Memory B cell (primary cell): ENCODE measurements around the gene SKAP2.

Experiments
- ATAC-seq: fragments of 150-1000 bp; cut with Tn5 transposase; 2 replicates; pipeline ENCODE4 v1.10.0; 2021; ENCODE audit warnings: low read depth, mild to moderate bottlenecking, moderate library complexity
- DNase-seq, 2 donors: peaks; one replicate each; pipeline ENCODE4 v3.0.0; 2022; ENCODE audit warnings: low spot score in 2 of 2
- H3K27ac Mint-ChIP-seq: one replicate; pipeline ENCODE4 v1.8.0; 2022; ENCODE audit warnings: mild to moderate bottlenecking, moderate library complexity, mixed read lengths
- H3K27me3 Mint-ChIP-seq: one replicate; pipeline ENCODE4 v1.8.0; 2022; ENCODE audit warnings: mixed read lengths
- H3K36me3 Mint-ChIP-seq: one replicate; pipeline ENCODE4 v1.8.0; 2022; ENCODE audit warnings: mild to moderate bottlenecking, mixed read lengths
- H3K4me1 Mint-ChIP-seq: one replicate; pipeline ENCODE4 v1.8.0; 2022; ENCODE audit warnings: mixed read lengths
- H3K4me3 Mint-ChIP-seq: one replicate; pipeline ENCODE4 v1.8.0; 2022; ENCODE audit warnings: mild to moderate bottlenecking, moderate library complexity, mixed read lengths
- H3K9me3 Mint-ChIP-seq: one replicate; pipeline ENCODE4 v1.8.0; 2022; ENCODE audit warnings: mixed read lengths

Gene SKAP2

DNA sequence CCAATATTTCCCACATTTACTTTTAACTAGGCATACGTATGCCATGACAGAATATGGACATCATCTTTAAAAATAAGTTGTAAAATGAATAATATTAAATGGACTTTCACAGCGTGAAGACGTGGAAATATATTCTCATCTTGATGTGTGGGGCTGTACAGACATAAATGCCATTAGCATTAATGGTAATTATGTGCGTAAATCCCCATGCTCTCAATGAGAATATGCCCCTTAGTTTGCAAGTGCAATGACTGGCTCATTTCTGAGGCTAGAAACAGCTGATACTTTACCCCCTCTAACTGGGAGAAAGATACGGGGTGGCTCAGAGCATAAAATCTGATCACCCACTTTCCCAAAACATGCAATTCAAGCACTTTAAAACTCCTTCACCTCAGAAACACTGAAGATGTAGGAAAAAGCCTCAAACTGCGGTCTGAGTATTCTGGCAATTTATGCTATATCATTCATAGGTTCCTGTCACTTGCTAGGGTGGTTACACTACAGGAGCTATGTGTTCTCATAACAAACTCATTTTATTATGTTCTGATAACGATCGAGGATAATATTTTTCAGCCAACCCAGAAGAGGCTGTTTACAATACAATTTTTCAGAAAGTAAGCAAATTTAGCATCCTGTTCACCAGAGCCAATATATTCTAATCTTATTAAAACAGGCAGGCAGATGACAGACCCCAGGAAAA is 211.8 kb downstream of the SKAP2 start:
- no peak overlapping the region for H3K4me3 Mint-ChIP-seq
- no peaks in the 10 kb centered on the region for H3K9me3 Mint-ChIP-seq
- peaks cover 4% of the 10 kb centered on the region for H3K36me3 Mint-ChIP-seq
- no peaks in the 10 kb centered on the region for H3K27me3 Mint-ChIP-seq
- DNase-seq (no peak), ATAC-seq (no peak)
- H3K27ac Mint-ChIP-seq: no peak overlapping the region
- H3K4me1 Mint-ChIP-seq: no peaks in the 10 kb centered on the region

DNA sequence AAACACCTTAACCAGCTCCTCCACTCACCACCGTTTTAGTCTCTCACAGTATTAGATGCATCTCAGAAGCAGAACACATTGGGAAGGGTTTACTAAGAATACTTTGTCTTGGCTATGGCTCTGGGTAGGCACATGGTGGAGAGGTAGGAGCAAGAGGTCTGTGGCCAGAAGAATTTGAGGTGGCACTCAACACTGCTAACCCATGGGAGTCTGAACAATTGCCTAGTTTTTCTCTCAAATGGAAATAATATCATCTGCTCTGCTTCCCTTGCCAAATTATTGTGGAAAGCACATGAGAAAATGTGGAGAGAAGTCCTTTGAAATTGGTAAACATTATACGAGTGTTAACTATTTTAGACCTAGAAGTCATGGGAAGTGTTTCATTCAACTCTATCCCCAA is 214.3 kb downstream of the SKAP2 start:
- H3K4me1 Mint-ChIP-seq: no peaks in the 10 kb centered on the region
- peaks cover 4% of the 10 kb centered on the region for H3K36me3 Mint-ChIP-seq
- DNase-seq (no peak), ATAC-seq (no peak)
- no peaks in the 10 kb centered on the region for H3K27me3 Mint-ChIP-seq
- H3K4me3 Mint-ChIP-seq: no peak overlapping the region
- no peaks in the 10 kb centered on the region for H3K9me3 Mint-ChIP-seq
- H3K27ac Mint-ChIP-seq: no peak overlapping the region

DNA sequence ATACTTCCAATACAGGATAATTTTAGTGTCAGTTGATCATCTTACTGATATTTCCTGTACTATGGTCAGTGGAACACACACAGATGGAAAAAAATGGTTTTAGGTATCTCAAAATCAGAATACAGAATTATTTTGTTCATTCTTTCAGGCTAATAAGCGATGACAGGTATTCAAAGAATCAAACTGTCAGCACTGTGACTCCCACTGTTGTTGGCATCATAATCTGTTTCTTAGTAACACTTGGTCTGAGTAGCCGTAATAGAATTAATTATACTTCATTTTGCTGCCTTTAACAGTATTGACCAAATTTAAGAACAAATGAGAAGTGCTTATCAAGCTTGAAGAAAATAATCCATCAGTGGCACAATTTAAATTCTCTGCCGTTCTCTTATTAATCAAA is 215.0 kb downstream of the SKAP2 start:
- Mint-ChIP-seq H3K27ac (no peak overlapping the region), H3K4me1 (no peaks in the 10 kb centered on the region), H3K36me3 (peaks cover 4% of the 10 kb centered on the region), H3K4me3 (no peak overlapping the region), H3K9me3 (no peaks in the 10 kb centered on the region), H3K27me3 (no peaks in the 10 kb centered on the region)
- DNase-seq (no peak), ATAC-seq (no peak)

DNA sequence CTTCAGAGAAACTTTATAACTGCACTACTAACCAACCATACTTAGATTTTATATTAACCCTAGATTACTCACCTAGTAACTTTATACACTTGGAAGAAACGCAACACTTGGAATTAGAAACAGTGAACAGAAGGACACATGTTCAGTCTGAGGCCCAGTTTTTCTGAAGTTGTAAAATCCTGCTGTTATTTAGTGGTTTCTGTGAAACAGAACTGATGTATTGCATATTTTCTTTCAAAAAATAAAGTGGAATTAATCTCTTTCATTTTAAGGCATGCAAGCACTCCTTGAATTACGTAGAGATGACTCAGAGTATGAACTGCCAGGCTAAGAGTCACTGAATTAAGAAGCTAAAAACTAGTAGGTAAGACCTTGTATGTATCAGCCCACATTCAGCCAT is 215.8 kb downstream of the SKAP2 start:
- H3K4me1 Mint-ChIP-seq: no peaks in the 10 kb centered on the region
- no peak for ATAC-seq
- H3K36me3 Mint-ChIP-seq: peaks cover 4% of the 10 kb centered on the region
- H3K27ac Mint-ChIP-seq: no peak overlapping the region
- no peaks in the 10 kb centered on the region for H3K27me3 Mint-ChIP-seq
- no peak overlapping the region for H3K4me3 Mint-ChIP-seq
- no peaks in the 10 kb centered on the region for H3K9me3 Mint-ChIP-seq
- no peak for DNase-seq

DNA sequence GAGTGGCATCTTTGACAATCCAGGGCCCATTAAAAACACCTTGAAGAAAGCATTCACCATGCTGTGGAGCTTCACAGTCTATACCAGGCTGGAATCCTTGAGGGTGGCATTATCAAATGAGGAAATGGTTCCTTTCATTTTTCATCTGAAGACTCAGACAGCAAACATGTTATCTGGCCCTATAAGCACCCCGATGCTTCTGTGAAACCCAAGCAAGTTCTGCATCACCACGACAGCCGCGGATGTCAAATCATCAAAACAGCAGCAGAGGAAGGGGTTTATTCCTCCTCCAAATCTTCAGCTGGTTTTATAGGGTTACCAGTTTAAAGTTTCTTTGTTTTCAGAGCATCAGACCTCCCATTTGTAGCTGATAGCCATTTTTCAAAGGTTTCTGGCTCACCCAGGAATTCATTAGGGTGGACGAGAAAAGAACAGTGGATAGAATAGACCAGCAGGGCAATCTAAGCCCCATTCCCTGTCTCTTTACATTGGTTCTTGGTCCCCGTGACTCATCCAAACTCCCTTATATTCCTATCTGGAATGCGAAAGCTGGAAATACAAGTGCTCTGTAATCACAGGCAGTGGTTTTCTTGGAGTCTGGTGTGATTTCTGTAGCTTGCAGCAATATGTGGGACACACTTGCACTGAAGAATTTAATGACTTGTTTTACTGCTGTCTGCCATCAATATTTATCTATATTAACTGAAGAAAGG is 217.9 kb downstream of the SKAP2 start:
- no peaks in the 10 kb centered on the region for H3K9me3 Mint-ChIP-seq
- H3K4me3 Mint-ChIP-seq: no peak overlapping the region
- ATAC-seq (no peak), DNase-seq (no peak)
- no peaks in the 10 kb centered on the region for H3K27me3 Mint-ChIP-seq
- peaks cover 2% of the 10 kb centered on the region for H3K36me3 Mint-ChIP-seq
- no peaks in the 10 kb centered on the region for H3K4me1 Mint-ChIP-seq
- H3K27ac Mint-ChIP-seq: no peak overlapping the region

- ATAC-seq: no peak
- Mint-ChIP-seq H3K27ac (no peak overlapping the region), H3K27me3 (no peaks in the 10 kb centered on the region), H3K36me3 (no peaks in the 10 kb centered on the region), H3K9me3 (no peaks in the 10 kb centered on the region), H3K4me1 (no peaks in the 10 kb centered on the region), H3K4me3 (no peak overlapping the region)
- no peak for DNase-seq
These were observed 219.3 kb downstream of the SKAP2 start for GRCh38 chr7:26645121-26645520.

DNA sequence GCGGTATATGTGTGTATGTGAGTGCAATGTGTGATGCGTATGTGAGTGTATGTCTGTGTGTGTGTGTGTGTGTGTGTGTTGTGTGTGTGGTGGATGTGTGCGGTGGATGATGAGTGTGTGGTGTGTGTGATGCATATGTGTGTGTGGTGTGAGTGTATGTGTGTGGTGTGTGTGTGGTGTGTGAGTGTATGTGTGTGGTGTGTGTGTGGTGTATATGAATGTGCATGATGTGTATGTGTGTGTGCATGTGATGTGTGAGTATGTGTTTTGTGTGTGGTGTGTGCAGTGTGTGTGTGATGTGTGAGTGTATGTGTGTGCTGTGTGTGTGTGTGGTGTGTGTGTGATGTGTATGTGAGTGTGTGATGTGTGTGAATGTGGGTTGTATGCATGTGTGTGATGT is 222.0 kb downstream of the SKAP2 start:
- Mint-ChIP-seq H3K4me1 (no peaks in the 10 kb centered on the region), H3K4me3 (no peak overlapping the region), H3K27ac (no peak overlapping the region), H3K27me3 (no peaks in the 10 kb centered on the region), H3K9me3 (no peaks in the 10 kb centered on the region), H3K36me3 (no peaks in the 10 kb centered on the region)
- ATAC-seq (no peak), DNase-seq (no peak)

DNA sequence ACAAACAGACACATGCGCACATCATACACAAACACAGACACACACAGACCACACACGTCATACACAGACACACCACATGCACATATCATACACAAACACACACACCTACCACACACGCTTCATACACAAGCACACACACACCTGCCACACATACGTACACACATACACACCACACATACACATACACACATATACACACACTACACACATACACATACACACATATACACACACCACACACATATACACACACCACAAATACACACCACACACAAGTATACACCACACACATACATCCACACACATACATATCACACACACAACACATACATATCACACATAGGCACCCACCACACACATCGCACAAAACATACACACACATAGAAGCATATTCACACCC is 224.7 kb downstream of the SKAP2 start:
- ATAC-seq (no peak), DNase-seq (no peak)
- no peak overlapping the region for H3K27ac Mint-ChIP-seq
- no peak overlapping the region for H3K4me3 Mint-ChIP-seq
- peaks cover 2% of the 10 kb centered on the region for H3K36me3 Mint-ChIP-seq
- H3K27me3 Mint-ChIP-seq: no peaks in the 10 kb centered on the region
- H3K4me1 Mint-ChIP-seq: no peaks in the 10 kb centered on the region
- H3K9me3 Mint-ChIP-seq: no peaks in the 10 kb centered on the region

DNA sequence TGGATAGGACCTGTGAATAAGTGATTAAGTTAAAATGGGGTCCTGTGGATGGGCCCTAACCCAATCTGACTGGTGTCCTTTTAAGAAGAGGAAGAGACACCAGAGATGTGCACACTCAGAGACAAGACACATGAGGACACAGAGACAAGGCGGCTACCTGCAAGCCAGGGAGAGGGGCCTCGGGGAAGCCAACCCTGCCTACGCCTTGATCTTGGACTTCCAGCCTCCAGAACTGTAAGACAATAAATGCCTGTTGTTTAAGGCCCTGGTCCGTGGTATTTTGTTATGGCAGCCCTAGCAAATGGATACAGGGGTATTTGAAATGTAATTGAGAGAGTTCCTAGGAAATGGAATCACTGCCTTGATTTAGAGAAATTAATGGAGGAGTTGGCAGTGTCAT is 225.3 kb downstream of the SKAP2 start:
- Mint-ChIP-seq H3K9me3 (no peaks in the 10 kb centered on the region), H3K4me3 (no peak overlapping the region), H3K36me3 (peaks cover 2% of the 10 kb centered on the region), H3K27me3 (no peaks in the 10 kb centered on the region), H3K27ac (no peak overlapping the region), H3K4me1 (no peaks in the 10 kb centered on the region)
- DNase-seq (no peak), ATAC-seq (no peak)

GRCh38 chr7:26638140-26638539 is 226.2 kb downstream of the SKAP2 start:
- Mint-ChIP-seq H3K4me3 (no peak overlapping the region), H3K27ac (no peak overlapping the region), H3K27me3 (no peaks in the 10 kb centered on the region), H3K4me1 (no peaks in the 10 kb centered on the region), H3K36me3 (peaks cover 2% of the 10 kb centered on the region), H3K9me3 (no peaks in the 10 kb centered on the region)
- ATAC-seq (no peak), DNase-seq (no peak)

DNA sequence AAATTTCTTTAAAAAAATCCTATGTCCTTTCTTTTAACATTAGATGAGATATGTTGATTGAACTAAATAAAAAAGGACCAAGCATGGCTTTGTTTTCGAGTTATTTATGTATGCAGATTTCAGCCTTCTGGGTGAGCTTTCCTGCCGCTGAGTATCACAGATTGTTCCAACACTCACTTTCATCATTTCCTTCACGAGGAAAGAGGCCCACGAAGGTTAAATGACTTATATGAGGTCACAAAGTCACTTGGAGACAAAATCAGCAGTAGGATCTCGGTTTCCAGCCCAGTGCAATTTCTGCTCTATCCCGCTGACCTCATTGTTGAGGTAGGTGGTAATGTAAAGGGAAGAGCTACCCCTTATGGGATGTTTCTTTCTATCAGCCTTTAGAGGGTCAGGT is 226.8 kb downstream of the SKAP2 start:
- Mint-ChIP-seq H3K4me3 (no peak overlapping the region), H3K27me3 (no peaks in the 10 kb centered on the region), H3K36me3 (peaks cover 2% of the 10 kb centered on the region), H3K9me3 (no peaks in the 10 kb centered on the region), H3K4me1 (no peaks in the 10 kb centered on the region), H3K27ac (no peak overlapping the region)
- DNase-seq (no peak), ATAC-seq (no peak)

- H3K9me3 Mint-ChIP-seq: no peaks in the 10 kb centered on the region
- peaks cover 2% of the 10 kb centered on the region for H3K36me3 Mint-ChIP-seq
- no peak overlapping the region for H3K27ac Mint-ChIP-seq
- H3K27me3 Mint-ChIP-seq: no peaks in the 10 kb centered on the region
- no peak overlapping the region for H3K4me3 Mint-ChIP-seq
- DNase-seq: no peak
- no peak for ATAC-seq
- H3K4me1 Mint-ChIP-seq: no peaks in the 10 kb centered on the region
These were observed 227.6 kb downstream of the SKAP2 start for GRCh38 chr7:26636808-26637207.

DNA sequence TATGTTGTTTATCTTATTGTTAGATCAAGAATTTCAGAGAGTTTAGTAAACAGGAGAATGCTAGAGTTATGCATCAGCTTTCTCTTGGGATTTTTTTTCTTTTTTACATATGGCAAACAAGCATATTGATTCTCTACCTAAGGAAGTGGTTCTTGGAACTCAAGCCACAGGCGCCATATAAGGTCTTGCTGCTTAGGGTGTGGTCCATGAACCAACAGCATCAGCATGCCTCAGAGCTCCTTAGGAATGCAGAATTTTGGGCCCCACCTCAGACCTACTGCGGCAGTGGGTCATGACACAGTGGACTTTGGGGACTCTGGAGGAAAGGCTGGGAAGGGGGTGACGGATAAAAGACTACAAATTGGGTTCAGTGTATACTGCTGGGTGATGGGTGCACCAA is 230.8 kb downstream of the SKAP2 start:
- Mint-ChIP-seq H3K4me3 (no peak overlapping the region), H3K4me1 (no peaks in the 10 kb centered on the region), H3K9me3 (peaks cover 2% of the 10 kb centered on the region), H3K27me3 (no peaks in the 10 kb centered on the region), H3K27ac (no peak overlapping the region), H3K36me3 (peaks cover 7% of the 10 kb centered on the region)
- no peak for ATAC-seq
- no peak for DNase-seq

- H3K4me1 Mint-ChIP-seq: no peaks in the 10 kb centered on the region
- ATAC-seq: no peak
These were observed 232.8 kb downstream of the SKAP2 start for GRCh38 chr7:26631601-26632000.

More at GRCh38 chr7:26631601-26632000, 232.8 kb downstream of the SKAP2 start:
- Mint-ChIP-seq H3K27ac (no peak overlapping the region), H3K27me3 (no peaks in the 10 kb centered on the region), H3K9me3 (peaks cover 2% of the 10 kb centered on the region), H3K4me3 (no peak overlapping the region), H3K36me3 (peaks cover 5% of the 10 kb centered on the region)
- DNase-seq: no peak
